NCI-H510A (cell line): ENCODE measurements around the gene DYNLRB2.

Experiments
- DNase-seq: peaks from one replicate; lab custom pipeline; 2025; lab: John Stamatoyannopoulos, UW

The DYNLRB2 gene

DNA sequence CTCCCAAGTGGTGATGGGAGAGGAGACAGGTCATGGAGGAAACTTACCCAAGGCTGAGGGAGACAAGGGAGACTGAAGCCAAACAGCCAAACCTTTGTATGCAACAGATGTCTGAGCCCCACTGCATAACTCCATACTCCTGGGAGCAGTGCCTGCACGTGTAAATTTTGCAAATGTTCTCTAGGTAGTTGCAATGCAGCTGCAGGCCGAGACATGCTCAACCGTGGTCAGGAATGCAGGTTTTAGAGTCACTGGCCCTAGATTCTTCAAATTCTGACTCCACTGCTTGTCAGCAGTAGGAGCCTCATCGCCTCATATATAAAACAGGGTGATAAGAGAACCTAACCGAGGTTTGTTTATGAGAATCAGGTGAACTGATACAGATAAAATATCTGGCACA lies 11.5 kb downstream of the DYNLRB2 start:
- DNase-seq: no peak

GRCh38 chr16:80554033-80554432 lies 13.2 kb downstream of the DYNLRB2 start:
- DNase-seq: no peak

- no peak for DNase-seq
These were observed 15.7 kb downstream of the DYNLRB2 start for GRCh38 chr16:80556481-80556880.

- DNase-seq: no peak
These were observed 16.2 kb downstream of the DYNLRB2 start for GRCh38 chr16:80557037-80557436.

- no peak for DNase-seq
These were observed 18.6 kb downstream of the DYNLRB2 start for GRCh38 chr16:80559369-80559768.

DNA sequence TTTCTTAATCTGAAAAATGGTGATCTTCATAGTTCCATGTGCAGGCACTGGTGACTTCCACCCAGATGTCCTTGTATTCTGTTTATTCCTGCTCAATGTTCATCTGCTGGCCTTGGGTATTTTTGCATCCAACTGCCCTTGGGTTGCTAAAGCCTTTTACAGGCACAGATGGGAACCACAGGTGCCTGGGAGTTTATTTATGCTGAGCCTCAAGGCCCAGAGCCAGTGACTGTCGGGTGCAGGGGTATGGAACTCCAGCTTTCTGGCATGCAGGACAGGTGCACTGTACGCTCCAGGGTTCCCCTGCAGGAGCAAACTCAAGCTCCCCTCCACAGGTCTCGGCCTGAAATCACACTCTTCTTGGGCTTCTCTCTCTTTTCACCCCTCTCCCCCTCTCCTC lies 22.3 kb downstream of the DYNLRB2 start:
- no peak for DNase-seq

DNA sequence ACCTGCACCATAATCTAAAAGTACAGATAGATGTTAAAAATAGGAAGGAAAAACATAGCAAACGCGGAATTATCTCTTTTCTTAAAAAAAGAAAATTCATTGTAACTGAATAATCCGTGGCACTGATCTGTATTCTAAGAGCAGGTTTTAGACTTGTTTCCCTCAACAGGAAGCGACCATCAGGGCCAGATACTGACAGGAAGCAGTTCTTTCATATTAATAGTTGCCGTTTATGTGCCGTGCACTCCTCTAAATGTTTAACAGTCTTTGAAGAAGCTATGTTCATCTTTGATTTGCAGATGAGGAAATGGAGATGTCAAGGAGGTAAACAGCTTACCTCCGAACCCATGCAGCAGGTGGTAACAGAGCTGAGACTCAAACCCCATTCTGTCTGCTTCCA lies 23.6 kb downstream of the DYNLRB2 start:
- no peak for DNase-seq

GRCh38 chr16:80569440-80570105 lies 28.8 kb downstream of the DYNLRB2 start:
- no peak for DNase-seq

- DNase-seq: no peak
These were observed 29.3 kb downstream of the DYNLRB2 start for GRCh38 chr16:80570106-80570478.

DNA sequence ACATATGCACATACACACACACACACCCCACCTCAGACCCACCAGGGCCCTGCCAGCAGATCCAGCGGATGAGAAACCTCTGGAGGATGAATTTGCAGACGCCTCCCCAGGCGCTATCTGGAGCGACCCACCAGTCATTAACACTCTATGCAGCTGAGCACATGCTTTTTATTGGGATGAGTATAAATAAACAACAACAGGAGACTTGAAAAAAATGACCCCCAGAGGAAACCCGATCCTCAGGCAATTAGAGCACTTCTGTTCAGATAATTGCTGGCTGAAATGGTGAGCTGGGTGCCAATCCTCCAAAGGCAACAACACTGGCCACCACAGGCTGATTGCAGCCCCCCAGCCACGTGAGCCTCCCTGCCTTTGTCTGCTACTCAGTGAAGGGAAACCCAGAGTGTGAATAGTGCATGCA lies 32.9 kb downstream of the DYNLRB2 start:
- no peak for DNase-seq

DNA sequence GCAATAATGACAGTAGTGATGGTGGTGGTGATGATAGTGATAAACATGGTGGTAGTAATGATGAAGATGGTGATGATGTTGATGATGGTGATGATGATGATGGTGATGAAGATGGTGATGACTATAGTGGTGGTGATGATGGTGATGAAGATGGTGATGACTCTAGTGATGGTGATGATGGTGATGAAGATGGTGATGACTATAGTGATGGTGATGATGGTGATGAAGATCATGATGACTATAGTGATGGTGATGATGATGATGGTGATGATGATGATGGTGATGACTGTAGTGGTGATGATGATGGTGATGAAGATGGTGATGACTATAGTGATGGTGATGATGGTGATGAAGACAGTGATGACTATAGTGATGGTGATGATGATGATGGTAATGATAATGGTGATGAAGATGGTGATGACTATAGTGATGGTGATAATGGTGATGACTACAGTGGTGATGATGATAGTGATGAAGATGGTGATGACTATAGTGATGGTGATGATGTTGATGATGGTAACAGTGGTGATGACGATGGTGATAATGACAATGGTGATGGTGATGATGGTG lies 35.6 kb downstream of the DYNLRB2 start:
- no peak for DNase-seq

- no peak for DNase-seq
These were observed 36.9 kb downstream of the DYNLRB2 start for GRCh38 chr16:80577485-80578280.

DNA sequence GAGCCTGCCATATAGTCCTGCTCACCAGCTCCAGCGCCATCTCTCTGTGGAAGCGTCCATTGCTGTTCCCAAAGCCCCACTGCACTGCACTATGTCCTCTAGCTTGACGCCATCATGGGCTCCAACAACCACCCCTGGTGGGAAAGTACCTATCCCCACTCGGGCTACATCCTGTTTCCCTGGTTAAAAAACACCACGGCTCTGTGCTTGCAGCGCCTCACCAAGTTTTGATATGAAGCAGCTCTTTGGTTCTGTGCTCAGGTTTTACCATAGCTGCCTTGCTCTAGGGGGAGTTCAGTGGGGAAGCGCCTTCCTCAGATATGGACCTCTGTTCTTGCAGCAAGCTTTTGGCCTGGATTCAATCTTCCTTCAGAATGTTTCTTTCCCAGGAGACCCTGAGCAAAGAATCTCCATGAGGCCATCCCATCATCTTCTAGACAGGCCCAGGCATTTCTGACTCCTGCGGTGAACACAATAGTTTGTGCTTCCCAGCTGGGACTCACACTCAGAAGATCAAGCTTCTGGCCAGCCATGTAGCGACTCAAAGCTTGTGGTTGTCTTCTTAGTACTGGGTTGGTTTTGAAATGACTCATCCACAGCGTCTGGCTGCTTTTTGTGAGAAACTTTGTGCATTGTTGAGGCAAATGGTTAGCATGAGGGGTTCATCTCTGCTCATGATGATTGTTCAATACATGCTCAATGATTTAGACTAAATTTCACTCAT lies 39.5 kb downstream of the DYNLRB2 start:
- no peak for DNase-seq

- DNase-seq: no peak
These were observed 42.7 kb downstream of the DYNLRB2 start for GRCh38 chr16:80583466-80583865.

- DNase-seq: no peak
These were observed 45.0 kb downstream of the DYNLRB2 start for GRCh38 chr16:80585764-80586163.

- DNase-seq: no peak
These were observed 45.7 kb downstream of the DYNLRB2 start for GRCh38 chr16:80586476-80586875.

- DNase-seq: no peak
These were observed 46.3 kb downstream of the DYNLRB2 start for GRCh38 chr16:80587071-80587470.

DNA sequence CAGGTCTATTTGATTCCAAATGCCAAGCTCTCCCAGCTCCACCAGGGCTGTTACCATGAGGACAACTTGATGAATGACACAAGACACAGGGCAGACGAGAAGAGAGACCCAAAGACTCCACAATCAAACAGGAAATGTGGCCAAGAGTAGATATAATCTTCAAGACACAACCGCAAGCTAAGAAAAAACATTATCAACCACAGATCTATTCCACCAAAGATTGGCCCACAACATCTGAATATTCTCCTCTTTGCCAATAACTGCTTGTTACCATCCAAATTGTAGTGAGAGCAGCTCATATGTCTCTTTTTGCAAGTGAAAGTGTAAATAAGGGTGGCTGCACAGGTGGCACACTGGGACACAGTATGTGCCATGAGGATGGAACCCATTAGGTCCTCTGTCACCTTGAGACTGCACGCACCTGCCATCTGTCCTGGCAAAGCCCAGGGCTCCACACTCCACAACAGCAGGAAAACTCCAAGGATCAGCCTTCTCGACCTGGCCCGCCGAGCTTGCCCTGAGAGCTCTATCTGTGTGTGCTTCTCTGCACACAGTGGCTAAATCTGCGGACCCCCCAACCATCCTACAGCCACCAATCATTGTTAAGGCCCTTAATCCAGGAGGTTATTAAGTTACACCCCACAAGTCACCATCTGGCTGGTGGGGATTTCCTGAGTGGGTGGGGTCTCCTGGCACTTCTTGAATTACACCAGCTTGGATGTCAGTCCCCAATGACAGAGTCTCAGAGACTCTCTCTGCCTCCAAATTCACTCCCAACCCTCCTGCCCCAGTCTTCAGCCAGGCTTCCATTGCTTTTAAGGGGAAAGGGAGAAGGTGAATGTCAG lies 50.5 kb downstream of the DYNLRB2 start:
- no peak for DNase-seq

DNA sequence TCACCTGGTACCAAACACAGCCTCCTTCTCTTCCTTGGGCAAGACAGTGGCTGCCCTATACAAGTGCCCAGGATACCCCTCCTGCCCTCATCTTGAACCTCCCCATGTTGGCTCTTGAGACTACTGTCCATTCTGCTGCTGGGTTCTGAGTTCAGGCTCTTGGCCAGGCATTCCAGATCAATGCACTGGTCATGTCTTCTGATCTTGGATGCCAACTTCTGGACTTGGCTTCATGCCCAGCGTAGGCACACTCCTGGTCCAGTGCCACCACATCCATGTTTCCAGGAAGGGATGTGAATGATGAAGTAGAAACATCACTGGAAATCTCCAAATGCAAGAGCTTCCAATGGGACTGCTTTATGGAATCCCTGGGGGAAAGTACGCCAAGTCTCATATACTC lies 51.5 kb downstream of the DYNLRB2 start:
- DNase-seq: no peak

GRCh38 chr16:80594756-80595155 lies 54.0 kb downstream of the DYNLRB2 start:
- DNase-seq: no peak

GRCh38 chr16:80596507-80597207 lies 55.9 kb downstream of the DYNLRB2 start:
- DNase-seq: no peak
